AG10803 (cell line): ENCODE results near the gene ATG7.
A peak's percentile ranks its signal among the peaks of the same experiment; 100 is the strongest.
"Not testable (repeated sequence)": the region's sequence is repeated elsewhere in the genome, so short reads cannot be mapped to it uniquely, and the experiment has no call there.

Experiments
- DNase-seq: peaks from one replicate; pipeline ENCODE4 v3.0.0; 2010; ENCODE audit warnings: low read depth
- H3K4me3 ChIP-seq: 2 replicates; pipeline ENCODE4 v1.5.1; 2011; ENCODE audit warnings: mild to moderate bottlenecking, low read length, control low read depth
- TF ChIP-seq, protein P1 (sequence below): conservative IDR thresholded peaks from 2 replicates; pipeline ENCODE4 v1.5.1; 2011; ENCODE audit warnings: mild to moderate bottlenecking, low read length, control low read depth, inconsistent platforms

Gene ATG7

GRCh38 chr3:11591391-11592282, 319.4 kb downstream of the ATG7 start:
- DNase-seq: peak; percentile 75
- TF ChIP-seq, protein P1, sequence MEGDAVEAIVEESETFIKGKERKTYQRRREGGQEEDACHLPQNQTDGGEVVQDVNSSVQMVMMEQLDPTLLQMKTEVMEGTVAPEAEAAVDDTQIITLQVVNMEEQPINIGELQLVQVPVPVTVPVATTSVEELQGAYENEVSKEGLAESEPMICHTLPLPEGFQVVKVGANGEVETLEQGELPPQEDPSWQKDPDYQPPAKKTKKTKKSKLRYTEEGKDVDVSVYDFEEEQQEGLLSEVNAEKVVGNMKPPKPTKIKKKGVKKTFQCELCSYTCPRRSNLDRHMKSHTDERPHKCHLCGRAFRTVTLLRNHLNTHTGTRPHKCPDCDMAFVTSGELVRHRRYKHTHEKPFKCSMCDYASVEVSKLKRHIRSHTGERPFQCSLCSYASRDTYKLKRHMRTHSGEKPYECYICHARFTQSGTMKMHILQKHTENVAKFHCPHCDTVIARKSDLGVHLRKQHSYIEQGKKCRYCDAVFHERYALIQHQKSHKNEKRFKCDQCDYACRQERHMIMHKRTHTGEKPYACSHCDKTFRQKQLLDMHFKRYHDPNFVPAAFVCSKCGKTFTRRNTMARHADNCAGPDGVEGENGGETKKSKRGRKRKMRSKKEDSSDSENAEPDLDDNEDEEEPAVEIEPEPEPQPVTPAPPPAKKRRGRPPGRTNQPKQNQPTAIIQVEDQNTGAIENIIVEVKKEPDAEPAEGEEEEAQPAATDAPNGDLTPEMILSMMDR: no peak
- H3K4me3 ChIP-seq: no peak overlapping the region

DNA sequence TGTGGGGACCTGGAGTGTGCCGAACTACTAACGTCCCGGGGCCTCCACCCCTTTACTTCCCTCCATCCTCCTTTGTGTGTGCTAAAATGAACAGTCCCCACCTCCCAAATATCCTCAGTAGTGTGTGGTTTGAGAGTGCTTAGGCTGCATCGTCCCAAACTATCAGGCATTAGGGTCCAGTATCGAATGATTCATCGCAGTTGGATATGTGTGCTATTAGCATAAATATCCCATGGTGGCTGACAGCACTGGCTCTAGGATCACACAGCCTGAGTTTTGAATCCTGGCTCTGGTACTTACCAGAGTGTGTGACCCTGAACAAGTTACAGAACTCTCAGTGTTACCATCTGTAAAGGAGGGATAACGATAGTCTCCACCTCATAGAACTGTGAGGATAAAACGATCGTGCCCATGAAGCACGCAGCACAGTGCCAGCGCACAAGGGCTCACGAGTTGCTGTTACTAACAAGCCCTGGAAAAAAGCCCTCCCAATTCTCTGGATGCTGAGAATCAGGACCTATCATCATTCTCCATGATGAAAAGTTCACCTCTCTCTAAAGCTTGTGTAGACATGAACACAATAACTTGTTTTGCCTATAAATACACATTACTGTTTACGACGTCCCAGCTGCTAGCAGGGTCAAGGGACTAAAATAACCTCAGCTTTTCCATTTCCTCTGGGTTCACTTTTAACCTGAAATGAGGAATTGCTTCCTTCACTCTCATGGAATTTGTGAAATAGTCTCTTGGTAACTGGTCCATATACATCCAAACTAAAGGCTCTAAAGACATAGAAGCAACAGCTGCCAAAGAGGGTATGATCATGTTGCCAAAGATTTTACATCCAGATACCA, 320.5 kb downstream of the ATG7 start:
- DNase-seq: peak; percentile 56
- H3K4me3 ChIP-seq: no peak overlapping the region
- TF ChIP-seq, protein P1: no peak

- TF ChIP-seq, protein P1: no peak
- DNase-seq: no peak
- H3K4me3 ChIP-seq: no peak overlapping the region
Measured at GRCh38 chr3:11593318-11594034, 321.3 kb downstream of the ATG7 start.

- DNase-seq: not testable (repeated sequence)
Measured at GRCh38 chr3:11595024-11595423, 322.8 kb downstream of the ATG7 start.

DNA sequence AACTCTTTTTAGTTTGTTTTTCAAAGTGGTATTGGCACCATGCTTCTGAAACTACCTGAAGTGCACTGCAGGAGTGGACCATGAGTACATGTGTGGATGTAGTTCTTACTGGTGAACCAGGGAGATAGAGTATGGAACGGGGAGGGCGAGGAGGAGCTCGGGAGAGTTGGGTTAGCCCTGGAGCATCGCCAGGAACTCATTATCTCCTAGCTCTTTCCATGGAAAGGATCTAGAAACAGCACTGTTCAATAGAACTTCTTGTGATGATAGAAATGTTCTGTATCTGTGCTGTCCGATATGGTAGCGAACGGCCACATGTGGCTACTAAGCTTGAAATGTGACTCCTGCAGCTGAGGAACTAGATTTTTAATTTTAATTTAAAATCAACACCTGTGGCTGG, 324.2 kb downstream of the ATG7 start:
- H3K4me3 ChIP-seq: no peak overlapping the region
- no peak for DNase-seq
- TF ChIP-seq, protein P1: no peak

More at GRCh38 chr3:11595024-11595423, 322.8 kb downstream of the ATG7 start:
- H3K4me3 ChIP-seq: not testable (repeated sequence)

- peak overlapping the region; percentile 9; the same call in 1 of the 2 replicates for H3K4me3 ChIP-seq
- TF ChIP-seq, protein P1: peak; percentile 31; the same call in 1 of the 2 replicates
- peak; percentile 100 for DNase-seq
Measured at GRCh38 chr3:11600501-11601282, 328.5 kb downstream of the ATG7 start.
